ENCODE results near the gene CDC42BPB. TPM values are rescaled to one million over a fixed set of nuclear protein-coding genes. Genes with fewer than 3 reads are reported as not detected.

CDC42BPB gene
- total RNA-seq, 1 donor from 2014 or later: 103 TPM

GRCh38 chr14:103103461-103104388 lies 46.4 kb upstream of the CDC42BPB start:
- H3K36me3 Mint-ChIP-seq: no peaks in the 10 kb centered on the region
- peaks cover 13% of the 10 kb centered on the region for H3K4me1 Mint-ChIP-seq
- no peak for TF ChIP-seq CTCF (IDR thresholded peaks at IDR 0.05; ENCODE audit: unreplicated experiment)
- DNase-seq (ENCODE audit: low spot score in 2 of 2, unreplicated experiment in 2 of 2): no peak
- H3K27me3 Mint-ChIP-seq (ENCODE audit: low read depth): peaks cover 17% of the 10 kb centered on the region
- H3K27ac Mint-ChIP-seq: no peak overlapping the region
- H3K9me3 Mint-ChIP-seq: no peaks in the 10 kb centered on the region
- no peak overlapping the region for H3K4me3 Mint-ChIP-seq

- Mint-ChIP-seq H3K9me3 (no peaks in the 10 kb centered on the region), H3K4me1 (peaks cover 9% of the 10 kb centered on the region), H3K27me3 (ENCODE audit: low read depth) (peaks cover 17% of the 10 kb centered on the region), H3K27ac (no peak overlapping the region), H3K4me3 (no peak overlapping the region), H3K36me3 (no peaks in the 10 kb centered on the region)
- TF ChIP-seq CTCF (IDR thresholded peaks at IDR 0.05; ENCODE audit: unreplicated experiment): no peak
- DNase-seq (ENCODE audit: low spot score in 2 of 2, unreplicated experiment in 2 of 2): no peak
These were observed 45.4 kb upstream of the CDC42BPB start for GRCh38 chr14:103102689-103103260.

- Mint-ChIP-seq H3K36me3 (no peaks in the 10 kb centered on the region), H3K4me3 (no peak overlapping the region), H3K4me1 (peaks cover 9% of the 10 kb centered on the region), H3K27me3 (ENCODE audit: low read depth) (peaks cover 17% of the 10 kb centered on the region), H3K27ac (no peak overlapping the region), H3K9me3 (no peaks in the 10 kb centered on the region)
- no peak for DNase-seq (ENCODE audit: low spot score in 2 of 2, unreplicated experiment in 2 of 2)
- no peak for TF ChIP-seq CTCF (IDR thresholded peaks at IDR 0.05; ENCODE audit: unreplicated experiment)
These were observed 44.8 kb upstream of the CDC42BPB start for GRCh38 chr14:103101963-103102688.

- Mint-ChIP-seq H3K27ac (no peak overlapping the region), H3K4me1 (peaks cover 9% of the 10 kb centered on the region), H3K4me3 (no peak overlapping the region), H3K36me3 (no peaks in the 10 kb centered on the region), H3K27me3 (ENCODE audit: low read depth) (peaks cover 17% of the 10 kb centered on the region), H3K9me3 (no peaks in the 10 kb centered on the region)
- no peak for DNase-seq (ENCODE audit: low spot score in 2 of 2, unreplicated experiment in 2 of 2)
- TF ChIP-seq CTCF (IDR thresholded peaks at IDR 0.05; ENCODE audit: unreplicated experiment): no peak
These were observed 44.1 kb upstream of the CDC42BPB start for GRCh38 chr14:103101257-103101962.

All from mesothelial cell of epicardium (in vitro differentiated cells).